Duodenal mucosa (tissue), 2 donors: Measurements from ENCODE around the gene ANKS1B.
"Not testable (repeated sequence)": the region's sequence is repeated elsewhere in the genome, so short reads cannot be mapped to it uniquely, and the experiment has no call there.

Source experiments
- H3K27ac ChIP-seq: one replicate; pipeline ENCODE4 v1.7.0; 2013; ENCODE audit warnings: low read depth, low read length
- H3K27me3 ChIP-seq, 2 donors: one replicate each; pipeline ENCODE4 v1.7.0; 2013; ENCODE audit warnings: low read length in 2 of 2, control low read depth in 1 of 2; ENCODE audit not compliant: insufficient read depth in 2 of 2, control insufficient read depth in 1 of 2
- H3K36me3 ChIP-seq, 2 donors: one replicate each; pipeline ENCODE4 v1.7.0; 2013; ENCODE audit warnings: low read length in 2 of 2, control low read depth in 1 of 2; ENCODE audit not compliant: insufficient read depth in 2 of 2, control insufficient read depth in 1 of 2
- H3K4me1 ChIP-seq, 2 donors: one replicate each; pipeline ENCODE4 v1.7.0; 2013; ENCODE audit warnings: low read length in 2 of 2, control low read depth in 1 of 2; ENCODE audit not compliant: insufficient read depth in 2 of 2, control insufficient read depth in 1 of 2
- H3K4me3 ChIP-seq, 2 donors: one replicate each; pipeline ENCODE4 v1.7.0; 2013; ENCODE audit warnings: low read length in 2 of 2, low read depth in 1 of 2
- H3K9ac ChIP-seq, 2 donors: one replicate each; pipeline ENCODE4 v1.7.0; 2013; ENCODE audit warnings: low read length in 2 of 2, low read depth in 1 of 2
- H3K9me3 ChIP-seq, 2 donors: one replicate each; pipeline ENCODE4 v1.7.0; 2013; ENCODE audit warnings: low read length in 2 of 2, control low read depth in 1 of 2; ENCODE audit not compliant: control insufficient read depth in 1 of 2

ANKS1B gene

DNA sequence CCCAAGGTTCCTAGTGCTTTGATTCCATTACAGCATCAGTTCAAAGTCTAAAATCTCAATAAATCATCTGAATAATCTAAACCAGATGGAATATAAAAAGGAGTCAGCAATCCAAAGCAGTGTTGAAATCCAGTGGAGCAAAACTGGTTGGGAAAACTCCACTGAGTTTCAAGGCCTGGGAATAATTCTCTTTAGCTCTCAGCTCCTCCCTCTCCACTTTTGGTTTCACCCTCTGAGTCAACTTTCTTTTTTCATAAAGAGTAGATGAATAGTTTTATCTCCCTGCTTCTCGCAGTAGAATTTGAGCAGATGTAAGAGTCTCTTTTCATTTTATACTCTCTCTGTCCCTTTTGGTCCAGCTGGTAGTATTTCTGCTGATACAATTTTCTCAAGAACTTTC, 1001.1 kb downstream of the ANKS1B start:
- no peaks in the 10 kb centered on the region for H3K4me1 ChIP-seq

DNA sequence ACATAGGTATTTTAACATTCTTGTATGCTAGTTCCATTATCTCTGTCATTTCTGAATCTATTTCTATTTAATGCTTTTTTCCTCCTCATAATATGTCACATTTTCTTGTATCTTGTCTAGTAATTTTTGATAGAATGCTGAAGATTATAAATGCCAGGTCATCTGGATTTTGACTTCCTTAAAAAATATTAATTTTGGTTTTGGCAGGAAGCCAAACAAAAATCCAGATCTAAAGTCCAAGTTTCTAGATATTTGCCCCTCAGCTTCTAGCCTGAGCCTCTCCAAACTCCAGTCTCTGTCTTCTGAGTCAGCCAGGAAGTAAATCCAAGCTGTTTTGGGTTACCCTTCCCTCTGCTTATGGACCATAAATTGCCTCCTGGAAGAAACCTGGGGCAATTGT, 1004.2 kb downstream of the ANKS1B start:
- Histone ChIP-seq H3K9ac (no peak overlapping the region), H3K4me3 (no peak overlapping the region), H3K4me1 (no peaks in the 10 kb centered on the region), H3K27ac (no peak overlapping the region), H3K27me3 (no peaks in the 10 kb centered on the region), H3K9me3 (no peaks in the 10 kb centered on the region), H3K36me3 (no peaks in the 10 kb centered on the region)

More for the DNA sequence above, 1001.1 kb downstream of the ANKS1B start:
- H3K27me3 ChIP-seq, result no peaks in the 10 kb centered on the region
- no peaks in the 10 kb centered on the region for H3K9me3 ChIP-seq
- H3K27ac ChIP-seq, result no peak overlapping the region
- H3K9ac ChIP-seq, result no peak overlapping the region
- no peak overlapping the region for H3K4me3 ChIP-seq
- H3K36me3 ChIP-seq, result no peaks in the 10 kb centered on the region

DNA sequence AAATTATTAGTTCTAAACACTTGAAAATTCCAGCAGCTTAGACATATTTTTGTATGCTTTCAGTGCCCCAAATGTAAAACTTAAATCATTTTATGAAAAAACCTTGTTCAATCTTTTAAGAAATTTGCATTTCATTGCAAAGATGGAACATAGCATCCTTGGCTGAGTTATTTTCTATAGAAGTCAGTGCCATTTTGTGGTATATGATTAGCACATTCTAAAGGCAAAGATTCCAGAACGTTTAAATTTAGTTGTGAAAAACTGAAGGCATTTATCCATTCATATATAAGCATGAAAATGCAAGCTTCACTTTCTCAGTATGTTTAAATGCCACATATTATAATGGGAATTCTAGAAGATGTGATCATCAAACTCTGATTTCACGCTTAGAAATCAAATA, 1007.5 kb downstream of the ANKS1B start:
- H3K4me1 ChIP-seq, result no peaks in the 10 kb centered on the region
- no peaks in the 10 kb centered on the region for H3K9me3 ChIP-seq
- no peak overlapping the region for H3K9ac ChIP-seq
- H3K27ac ChIP-seq, result no peak overlapping the region
- no peaks in the 10 kb centered on the region for H3K36me3 ChIP-seq
- no peak overlapping the region for H3K4me3 ChIP-seq
- H3K27me3 ChIP-seq, result no peaks in the 10 kb centered on the region

DNA sequence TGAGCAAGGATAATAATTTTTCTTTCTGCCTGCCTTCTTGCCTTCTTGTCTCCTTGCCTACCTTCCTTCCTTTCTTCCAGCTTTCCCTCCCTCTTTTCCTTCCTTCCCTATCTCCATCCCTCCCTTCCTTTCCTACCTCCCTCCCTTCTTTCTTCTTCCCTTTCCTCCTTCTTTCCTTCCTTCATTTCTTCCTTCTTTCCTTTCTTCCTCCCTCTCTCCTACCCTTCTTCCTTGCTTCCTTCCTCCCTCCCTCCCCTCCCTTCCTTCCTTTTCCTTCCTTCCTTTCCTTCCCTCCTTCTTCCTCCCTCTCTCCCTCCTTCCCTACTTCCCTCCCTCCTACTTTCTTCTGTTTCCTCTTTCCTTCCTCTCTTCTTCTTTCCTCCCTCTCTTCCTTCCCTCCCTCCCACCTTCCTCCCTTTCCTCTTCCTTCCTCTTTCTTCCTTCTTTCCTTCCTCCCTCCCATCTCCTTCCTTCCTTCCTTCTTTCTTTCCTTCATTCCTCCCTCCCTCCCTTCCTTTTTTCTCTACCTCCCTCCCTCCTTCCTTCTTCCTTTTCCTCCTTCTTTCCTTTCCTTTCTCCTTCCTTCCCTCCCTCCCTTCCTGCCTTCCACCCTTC, 1009.9 kb downstream of the ANKS1B start:
- Histone ChIP-seq H3K9me3 (no peaks in the 10 kb centered on the region), H3K27me3 (no peaks in the 10 kb centered on the region), H3K36me3 (no peaks in the 10 kb centered on the region), H3K4me3 (no peak overlapping the region), H3K4me1 (no peaks in the 10 kb centered on the region), H3K27ac (no peak overlapping the region), H3K9ac (no peak overlapping the region)

DNA sequence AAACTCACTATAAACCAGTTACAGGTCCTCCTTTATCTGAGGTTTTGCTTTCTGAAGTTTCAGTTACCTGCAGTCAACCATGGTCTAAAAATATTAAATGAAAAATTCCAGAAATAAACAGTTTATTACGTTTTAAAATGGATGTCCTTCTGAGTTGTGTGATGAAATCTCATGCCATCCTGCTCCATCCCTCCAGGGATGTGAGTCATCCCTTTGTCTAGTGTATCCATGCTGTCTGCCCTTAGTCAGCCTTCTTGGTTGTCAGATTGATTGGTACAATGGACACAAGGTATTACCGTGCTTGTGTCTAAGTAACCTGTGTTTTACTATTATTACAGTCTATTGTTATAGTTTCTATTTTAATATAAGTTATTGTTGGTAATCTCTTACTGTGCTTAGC, 1011.3 kb downstream of the ANKS1B start:
- no peaks in the 10 kb centered on the region for H3K4me1 ChIP-seq
- no peaks in the 10 kb centered on the region for H3K36me3 ChIP-seq
- no peak overlapping the region for H3K9ac ChIP-seq
- H3K27me3 ChIP-seq, result no peaks in the 10 kb centered on the region
- H3K4me3 ChIP-seq, result no peak overlapping the region
- H3K9me3 ChIP-seq, result no peaks in the 10 kb centered on the region
- no peak overlapping the region for H3K27ac ChIP-seq

DNA sequence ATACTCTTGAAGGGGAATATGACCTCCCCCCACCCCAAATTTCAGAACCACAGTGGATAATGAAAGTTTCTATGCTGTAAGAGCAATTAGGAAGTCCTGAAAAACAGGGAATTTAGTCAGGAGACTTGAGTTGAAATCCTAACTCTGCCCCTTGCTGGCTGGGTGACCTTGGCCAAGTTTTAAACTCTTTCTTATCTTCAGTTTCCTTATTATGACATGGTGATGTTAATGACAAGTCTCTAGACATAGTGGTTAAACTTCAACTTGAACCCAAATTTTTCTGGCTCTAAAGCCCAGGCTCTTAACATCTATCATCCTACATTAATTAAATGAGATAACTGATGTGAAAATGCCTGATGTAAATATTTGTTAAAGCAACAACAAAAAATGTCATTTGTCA, 1013.8 kb downstream of the ANKS1B start:
- Histone ChIP-seq H3K4me3 (no peak overlapping the region), H3K36me3 (no peaks in the 10 kb centered on the region), H3K27me3 (no peaks in the 10 kb centered on the region), H3K9me3 (no peaks in the 10 kb centered on the region), H3K9ac (no peak overlapping the region), H3K27ac (no peak overlapping the region), H3K4me1 (no peaks in the 10 kb centered on the region)

DNA sequence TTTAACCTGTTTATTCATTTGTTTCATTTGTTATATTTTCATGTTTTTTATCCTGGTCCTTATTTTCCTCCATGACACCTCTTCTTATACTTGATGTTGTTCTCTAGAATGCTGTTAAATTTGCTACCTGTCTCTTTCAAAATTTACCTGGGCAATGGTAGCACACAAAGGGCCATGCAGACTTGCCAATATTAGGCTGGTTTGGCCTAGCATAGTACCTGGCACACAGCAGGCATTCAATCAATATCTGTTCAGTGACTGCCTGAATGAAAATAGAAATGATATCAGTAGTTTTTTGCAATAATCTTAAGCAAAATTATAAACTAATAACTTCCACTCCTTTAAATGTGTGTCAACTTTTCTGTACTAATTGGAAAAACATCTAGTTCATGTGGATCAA, 1014.5 kb downstream of the ANKS1B start:
- Histone ChIP-seq H3K9ac (no peak overlapping the region), H3K9me3 (no peaks in the 10 kb centered on the region)

DNA sequence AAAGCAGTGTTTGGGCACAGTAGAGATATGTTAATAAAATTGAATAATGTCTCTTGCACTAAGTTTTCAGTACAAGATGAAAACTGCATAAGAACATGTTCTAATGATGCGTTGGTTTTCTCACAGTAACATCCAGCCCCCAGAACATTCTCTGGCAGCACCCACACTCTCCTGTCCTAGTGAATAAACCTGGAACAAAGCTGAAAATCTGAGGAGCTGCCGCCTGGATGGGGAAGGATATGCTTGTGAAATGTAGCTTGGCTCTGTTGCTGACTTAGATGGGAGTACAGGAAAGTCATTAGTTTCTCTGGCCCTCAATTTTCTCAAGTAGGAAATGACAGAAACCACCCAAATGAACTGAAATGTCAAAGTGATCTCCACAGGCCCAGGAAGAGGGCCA, 1015.8 kb downstream of the ANKS1B start:
- H3K9me3 ChIP-seq, result no peaks in the 10 kb centered on the region
- no peaks in the 10 kb centered on the region for H3K27me3 ChIP-seq
- no peak overlapping the region for H3K27ac ChIP-seq
- no peaks in the 10 kb centered on the region for H3K4me1 ChIP-seq
- H3K36me3 ChIP-seq, result no peaks in the 10 kb centered on the region
- no peak overlapping the region for H3K9ac ChIP-seq
- no peak overlapping the region for H3K4me3 ChIP-seq

More for the DNA sequence above, 1014.5 kb downstream of the ANKS1B start:
- H3K4me1 ChIP-seq, result no peaks in the 10 kb centered on the region
- no peaks in the 10 kb centered on the region for H3K27me3 ChIP-seq
- no peaks in the 10 kb centered on the region for H3K36me3 ChIP-seq
- H3K4me3 ChIP-seq, result no peak overlapping the region
- no peak overlapping the region for H3K27ac ChIP-seq

DNA sequence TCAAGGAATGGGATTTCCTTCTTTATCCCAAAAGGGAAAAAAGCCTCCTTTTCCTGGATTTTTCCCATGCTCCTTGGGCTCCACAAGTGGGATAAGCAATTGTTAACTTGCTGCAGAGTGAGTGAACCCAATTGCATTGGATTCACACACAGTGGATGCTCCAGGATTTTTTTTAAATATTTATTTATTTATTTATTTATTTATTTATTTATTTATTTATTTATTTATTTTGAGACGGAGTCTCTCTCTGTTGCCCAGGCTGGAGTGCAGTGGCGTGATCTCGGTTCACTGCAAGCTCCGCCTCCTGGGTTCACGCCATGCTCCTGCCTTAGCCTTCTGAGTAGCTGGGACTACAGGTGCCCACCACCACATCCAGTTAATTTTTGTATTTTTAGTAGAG, 1027.6 kb downstream of the ANKS1B start:
- not testable (repeated sequence) for H3K9ac ChIP-seq, H3K36me3 ChIP-seq, H3K4me1 ChIP-seq

DNA sequence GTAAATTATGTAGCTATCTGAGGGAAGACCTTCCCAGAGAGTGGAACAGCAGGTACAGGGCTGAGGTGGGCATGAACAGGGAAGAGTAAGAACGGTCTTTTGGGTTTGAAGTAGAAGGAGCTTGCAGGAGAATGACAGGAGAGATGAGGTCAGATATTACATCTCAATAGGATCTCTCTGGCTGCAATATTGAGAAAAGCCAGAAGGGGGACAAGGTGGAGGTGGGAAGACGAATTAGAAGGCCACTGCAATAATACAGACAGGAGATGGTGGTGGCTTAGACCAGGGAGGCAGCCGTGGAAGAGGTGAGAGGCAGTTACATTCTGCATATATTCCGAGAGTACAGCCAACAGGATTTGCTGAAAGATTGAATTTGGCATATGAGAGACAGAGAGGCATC, 1029.5 kb downstream of the ANKS1B start:
- H3K27me3 ChIP-seq, result no peaks in the 10 kb centered on the region
- no peaks in the 10 kb centered on the region for H3K36me3 ChIP-seq
- no peak overlapping the region for H3K9ac ChIP-seq
- no peak overlapping the region for H3K27ac ChIP-seq
- no peaks in the 10 kb centered on the region for H3K4me1 ChIP-seq
- H3K4me3 ChIP-seq, result no peak overlapping the region
- H3K9me3 ChIP-seq, result peaks cover 0 to 2% of the 10 kb centered on the region in 2 donors

More for the DNA sequence above, 1027.6 kb downstream of the ANKS1B start:
- not testable (repeated sequence) for H3K9me3 ChIP-seq, H3K27ac ChIP-seq, H3K27me3 ChIP-seq, H3K4me3 ChIP-seq

DNA sequence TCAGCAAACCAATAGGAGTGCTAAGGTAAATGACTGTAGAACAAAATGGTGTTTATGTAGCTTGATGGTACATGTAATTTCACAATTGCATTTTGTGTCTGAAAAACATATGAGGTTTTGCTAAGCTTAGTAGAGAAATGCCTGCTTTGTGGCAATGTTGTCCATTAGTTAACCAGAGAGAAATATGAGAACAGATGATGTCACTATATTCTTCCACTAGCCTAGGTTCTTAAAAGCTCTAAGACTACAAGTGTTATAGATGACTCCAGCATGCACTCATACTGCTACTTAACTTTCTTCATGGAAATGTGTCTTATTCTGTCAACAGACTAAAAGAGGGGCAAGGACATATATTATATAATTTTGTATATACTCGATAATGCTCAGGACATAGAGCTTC, 1030.2 kb downstream of the ANKS1B start:
- Histone ChIP-seq H3K4me1 (no peaks in the 10 kb centered on the region), H3K27me3 (no peaks in the 10 kb centered on the region), H3K36me3 (no peaks in the 10 kb centered on the region), H3K4me3 (no peak overlapping the region), H3K27ac (no peak overlapping the region), H3K9ac (no peak overlapping the region), H3K9me3 (peaks cover 0 to under 1% of the 10 kb centered on the region in 2 donors)
